Ascending aorta (tissue), 2 donors: Measurements from ENCODE around the gene HOXC5. TPM values are rescaled to one million over a fixed set of nuclear protein-coding genes. Genes with fewer than 3 reads are reported as not detected.
A peak's percentile ranks its signal among the peaks of the same experiment; 100 is the strongest.

ENCODE experiments used
- DNase-seq, 2 donors: peaks; one replicate each; pipeline ENCODE4 v3.0.0-alpha.2; 2019; ENCODE audit warnings: low spot score in 2 of 2
- H3K27ac ChIP-seq, 2 donors: fragments of 200-600 bp; sonication (generic); one replicate each; pipeline ENCODE4 v1.5.1; 2016 to 2017; ENCODE audit warnings: mild to moderate bottlenecking in 1 of 2
- H3K27me3 ChIP-seq: fragments of 200-600 bp; sonication (generic); one replicate; pipeline ENCODE4 v1.5.1; 2017
- H3K36me3 ChIP-seq, 2 donors: fragments of 200-600 bp; sonication (generic); one replicate each; pipeline ENCODE4 v1.5.1; 2016
- H3K4me1 ChIP-seq, 2 donors: fragments of 200-600 bp; sonication (generic); one replicate each; pipeline ENCODE4 v1.5.1; 2016 to 2017; ENCODE audit warnings: mild to moderate bottlenecking in 1 of 2
- H3K4me3 ChIP-seq, 2 donors: fragments of 200-600 bp; sonication (generic); one replicate each; pipeline ENCODE4 v1.5.1; 2016 to 2017; ENCODE audit warnings: mild to moderate bottlenecking in 1 of 2
- H3K9me3 ChIP-seq, 2 donors: fragments of 200-600 bp; sonication (generic); one replicate each; pipeline ENCODE4 v1.5.1; 2016
- CTCF ChIP-seq, 3 experiments: fragments of 200-600 bp in 2 of 3; fragments of 450-650 bp in 1 of 3; sonication (generic) in 2 of 3; IDR thresholded peaks; one replicate each; pipeline ENCODE4 v1.5.1; 2016 to 2019; ENCODE audit warnings: antibody characterized with exemption in 3 of 3, mild to moderate bottlenecking in 1 of 3, moderate library complexity in 1 of 3
- intact Hi-C: fragments of 100-400 bp; cut with DNase I; formaldehyde crosslinking; loops from one replicate; pipeline ENCODE4 v1.15.1; 2023
- total RNA-seq: library from RNA; depleted of rRNA; stranded (reverse); fragments of >200 nt; gene quantifications from one replicate; pipeline ENCODE4 v1.1.0, GENCODE V29; 2016

HOXC5 gene
- total RNA-seq, 1 donor from 2014 or later = not detected

GRCh38 chr12:54016051-54016450 lies 16.8 kb upstream of the HOXC5 start:
- H3K9me3 ChIP-seq = no peaks in the 10 kb centered on the region
- no peak for TF ChIP-seq CTCF (IDR thresholded peaks at IDR 0.05)
- H3K4me3 ChIP-seq = peak overlapping the region; percentile 47 to 71
- DNase-seq = no peak
- no peaks in the 10 kb centered on the region for H3K27me3 ChIP-seq
- no peaks in the 10 kb centered on the region for H3K36me3 ChIP-seq
- peak overlapping the region in 1 of 2 donors; percentile 96 for H3K27ac ChIP-seq
- H3K4me1 ChIP-seq = peaks cover 0 to 10% of the 10 kb centered on the region in 2 donors
- intact Hi-C loops = loop anchor here (5.0 to 10.0 kb wide), 4 partner anchors 111 to 339 kb away; partner anchors contain the start of genes CBX5 and HNRNPA1

GRCh38 chr12:54016478-54016964 lies 16.3 kb upstream of the HOXC5 start:
- Histone ChIP-seq H3K4me3 (peak overlapping the region; percentile 47 to 71), H3K36me3 (no peaks in the 10 kb centered on the region), H3K27me3 (no peaks in the 10 kb centered on the region), H3K27ac (peak overlapping the region; percentile 94 to 96), H3K4me1 (peaks cover 0 to 10% of the 10 kb centered on the region in 2 donors), H3K9me3 (no peaks in the 10 kb centered on the region)
- TF ChIP-seq CTCF (IDR thresholded peaks at IDR 0.05) = no peak
- DNase-seq = peak in 1 of 2 donors; percentile 72
- intact Hi-C loops = loop anchor here (5.0 to 10.0 kb wide), 4 partner anchors 111 to 338 kb away; partner anchors contain the start of genes CBX5 and HNRNPA1

DNA sequence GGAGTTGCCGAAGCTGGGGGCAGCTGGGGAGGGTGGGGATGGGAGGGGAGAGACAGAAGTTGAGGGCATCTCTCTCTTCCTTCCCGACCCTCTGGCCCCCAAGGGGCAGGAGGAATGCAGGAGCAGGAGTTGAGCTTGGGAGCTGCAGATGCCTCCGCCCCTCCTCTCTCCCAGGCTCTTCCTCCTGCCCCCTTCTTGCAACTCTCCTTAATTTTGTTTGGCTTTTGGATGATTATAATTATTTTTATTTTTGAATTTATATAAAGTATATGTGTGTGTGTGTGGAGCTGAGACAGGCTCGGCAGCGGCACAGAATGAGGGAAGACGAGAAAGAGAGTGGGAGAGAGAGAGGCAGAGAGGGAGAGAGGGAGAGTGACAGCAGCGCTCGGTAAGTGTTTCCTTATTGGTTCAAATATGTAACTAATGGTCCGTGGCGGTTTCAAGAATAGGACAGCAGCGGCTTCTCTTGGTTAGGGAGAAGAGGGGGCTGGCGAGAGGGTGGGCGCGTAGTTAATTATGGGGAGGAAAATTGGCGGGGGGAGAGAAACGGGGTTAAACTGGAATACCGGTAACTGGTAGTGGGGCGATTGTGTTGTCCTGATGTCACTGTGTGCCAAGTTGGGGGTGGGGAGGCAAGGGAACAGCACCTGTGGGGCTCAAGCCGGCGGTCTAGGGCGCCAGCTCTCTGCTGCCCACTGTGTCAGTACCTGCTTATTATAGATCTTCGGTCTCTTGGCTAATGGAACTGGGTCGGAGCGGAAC lies 15.6 kb upstream of the HOXC5 start:
- TF ChIP-seq CTCF (IDR thresholded peaks at IDR 0.05) = peak in 1 of 3 experiments; percentile 19
- peak overlapping the region; percentile 47 to 71 for H3K4me3 ChIP-seq
- DNase-seq = no peak
- peaks cover 0 to 10% of the 10 kb centered on the region in 2 donors for H3K4me1 ChIP-seq
- H3K9me3 ChIP-seq = no peaks in the 10 kb centered on the region
- intact Hi-C loops = loop anchor here (5.0 to 10.0 kb wide), 4 partner anchors 110 to 338 kb away; partner anchors contain the start of genes CBX5 and HNRNPA1
- H3K27ac ChIP-seq = peak overlapping the region; percentile 94 to 96
- H3K36me3 ChIP-seq = no peaks in the 10 kb centered on the region
- H3K27me3 ChIP-seq = no peaks in the 10 kb centered on the region

DNA sequence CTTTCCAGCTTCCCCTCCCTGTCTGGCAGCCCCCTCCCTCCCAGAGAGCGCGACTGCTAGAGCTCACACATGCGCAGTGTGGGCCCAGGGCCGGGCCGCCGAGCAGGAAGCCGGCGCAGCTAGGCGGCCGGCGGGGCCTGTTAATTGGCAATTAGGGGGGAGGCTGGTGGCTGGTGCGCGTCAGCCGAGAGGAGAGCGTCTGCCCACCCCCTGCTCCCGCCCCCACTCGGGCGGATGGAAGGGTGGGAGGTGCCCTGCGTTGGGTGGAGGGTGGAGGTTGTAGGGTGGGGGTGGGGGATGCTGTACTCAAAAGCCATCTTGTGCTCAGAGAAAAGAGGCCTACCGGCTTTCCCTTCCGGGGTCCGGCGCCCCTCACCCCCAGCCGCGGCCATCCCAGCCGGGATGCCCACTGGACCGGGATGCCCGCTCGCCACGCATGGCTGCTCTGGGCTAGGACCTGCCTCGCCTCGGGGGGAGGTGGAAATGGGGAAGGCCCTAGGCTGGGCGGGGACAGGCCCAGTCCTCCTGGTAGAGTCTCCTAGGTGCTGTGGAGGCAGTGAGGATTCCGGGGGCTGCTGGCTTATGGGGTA lies 14.9 kb upstream of the HOXC5 start:
- Histone ChIP-seq H3K36me3 (no peaks in the 10 kb centered on the region), H3K4me3 (peak overlapping the region; percentile 47 to 71), H3K4me1 (peaks cover 0 to 10% of the 10 kb centered on the region in 2 donors), H3K9me3 (no peaks in the 10 kb centered on the region), H3K27ac (peak overlapping the region; percentile 94 to 96), H3K27me3 (no peaks in the 10 kb centered on the region)
- intact Hi-C loops = loop anchor here (2.0 to 10.0 kb wide), 5 partner anchors 17 to 337 kb away; partner anchors contain the start of genes CBX5 and HNRNPA1
- DNase-seq = peak in 1 of 2 donors; percentile 95
- TF ChIP-seq CTCF (IDR thresholded peaks at IDR 0.05) = no peak

DNA sequence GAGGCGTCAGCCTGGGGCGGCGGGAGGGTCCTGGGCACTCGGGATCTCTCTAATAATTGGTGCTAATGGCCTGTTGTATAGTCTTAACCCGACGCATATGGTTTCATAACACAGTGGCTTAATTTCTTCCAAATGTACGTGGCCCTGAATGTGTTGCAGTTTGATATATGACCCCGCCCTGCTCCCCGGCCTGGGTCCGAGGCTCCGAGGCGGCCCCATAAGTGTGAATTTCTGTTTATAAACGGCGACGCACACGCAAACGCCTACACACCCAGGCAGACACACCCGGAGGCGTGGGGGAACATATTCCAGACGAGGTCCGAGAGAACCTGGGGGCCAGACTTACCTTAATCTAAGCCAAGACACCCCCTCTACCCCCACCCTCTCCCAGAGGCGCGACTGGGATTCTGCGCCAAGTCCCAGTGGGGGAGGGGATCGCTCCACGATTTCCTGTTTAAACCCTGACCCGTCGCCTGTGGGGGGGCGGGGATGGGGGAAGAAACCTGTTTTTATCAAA lies 14.3 kb upstream of the HOXC5 start:
- Histone ChIP-seq H3K27me3 (no peaks in the 10 kb centered on the region), H3K9me3 (no peaks in the 10 kb centered on the region), H3K27ac (peak overlapping the region; percentile 94 to 96), H3K4me1 (peaks cover 0 to 10% of the 10 kb centered on the region in 2 donors), H3K36me3 (no peaks in the 10 kb centered on the region), H3K4me3 (peak overlapping the region; percentile 47 to 71)
- intact Hi-C loops = loop anchor here (2.0 to 10.0 kb wide), 5 partner anchors 16 to 336 kb away; partner anchors contain the start of genes CBX5 and HNRNPA1
- TF ChIP-seq CTCF (IDR thresholded peaks at IDR 0.05) = no peak
- DNase-seq = peak in 1 of 2 donors; percentile 80
